ENCODE data around the gene KDM4C.

DNA sequence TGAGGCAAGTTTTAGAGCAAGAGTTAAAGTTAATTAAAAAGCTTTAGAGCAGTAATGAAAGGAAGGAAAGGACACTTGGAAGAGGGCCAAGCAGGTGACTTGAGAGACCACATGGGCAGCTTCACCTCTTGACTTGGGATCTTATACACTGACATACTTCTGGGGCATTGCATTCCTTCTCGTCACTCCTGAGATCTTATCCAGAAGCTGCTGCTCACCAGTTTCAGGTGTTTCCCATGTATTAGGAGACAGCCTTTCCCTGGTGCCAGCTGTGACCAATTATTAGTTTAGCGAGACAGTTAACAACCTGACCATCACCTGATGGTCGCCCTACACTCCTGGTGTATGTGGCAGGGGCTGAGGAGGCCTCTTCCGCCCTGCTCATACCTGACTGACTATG, 382.1 kb downstream of the KDM4C start:
- TF ChIP-seq, protein P1, sequence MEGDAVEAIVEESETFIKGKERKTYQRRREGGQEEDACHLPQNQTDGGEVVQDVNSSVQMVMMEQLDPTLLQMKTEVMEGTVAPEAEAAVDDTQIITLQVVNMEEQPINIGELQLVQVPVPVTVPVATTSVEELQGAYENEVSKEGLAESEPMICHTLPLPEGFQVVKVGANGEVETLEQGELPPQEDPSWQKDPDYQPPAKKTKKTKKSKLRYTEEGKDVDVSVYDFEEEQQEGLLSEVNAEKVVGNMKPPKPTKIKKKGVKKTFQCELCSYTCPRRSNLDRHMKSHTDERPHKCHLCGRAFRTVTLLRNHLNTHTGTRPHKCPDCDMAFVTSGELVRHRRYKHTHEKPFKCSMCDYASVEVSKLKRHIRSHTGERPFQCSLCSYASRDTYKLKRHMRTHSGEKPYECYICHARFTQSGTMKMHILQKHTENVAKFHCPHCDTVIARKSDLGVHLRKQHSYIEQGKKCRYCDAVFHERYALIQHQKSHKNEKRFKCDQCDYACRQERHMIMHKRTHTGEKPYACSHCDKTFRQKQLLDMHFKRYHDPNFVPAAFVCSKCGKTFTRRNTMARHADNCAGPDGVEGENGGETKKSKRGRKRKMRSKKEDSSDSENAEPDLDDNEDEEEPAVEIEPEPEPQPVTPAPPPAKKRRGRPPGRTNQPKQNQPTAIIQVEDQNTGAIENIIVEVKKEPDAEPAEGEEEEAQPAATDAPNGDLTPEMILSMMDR (IDR thresholded peaks at IDR 0.05), result no peak
- TF ChIP-seq POLR2A (IDR thresholded peaks at IDR 0.05), result no peak
- no peak for TF ChIP-seq EP300 (IDR thresholded peaks at IDR 0.05)
